Measurements from ENCODE around the gene IRX2. TPM values are rescaled to one million over a fixed set of nuclear protein-coding genes. Genes with fewer than 3 reads are reported as not detected.

IRX2 gene
- total RNA-seq: 0.20 and 0.44 TPM in 2 replicates

DNA sequence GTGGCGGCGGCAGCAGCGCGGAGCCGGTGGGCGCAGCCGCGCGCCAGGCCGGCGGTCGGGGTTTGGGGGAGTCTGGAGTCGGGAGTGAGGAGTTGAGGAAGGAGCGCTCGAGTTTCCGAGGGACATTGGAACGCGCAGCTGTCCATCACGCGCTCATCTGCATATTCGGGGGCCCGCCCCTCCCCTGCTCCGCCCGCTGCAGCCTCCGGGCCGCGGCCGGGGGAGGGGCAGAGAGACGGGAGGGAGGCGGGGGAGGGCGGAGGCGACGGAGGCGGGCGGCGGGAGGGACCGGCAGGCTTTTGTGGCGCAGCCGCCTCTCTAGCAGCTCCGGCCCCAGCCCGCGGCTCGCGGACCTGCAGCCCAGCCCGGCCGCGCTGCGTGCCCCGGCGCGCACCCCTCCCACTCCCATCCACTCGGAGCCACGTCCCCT, at the start of gene IRX2:
Gene IRX2 (minus strand): TSS at position 86 of the 430 bp plus-strand sequence. CDS start 264 bp downstream, outside the sequence.
- peak; percentile 16 to 79 for DNase-seq (ENCODE audit: low read depth in 2 of 2)

DNA sequence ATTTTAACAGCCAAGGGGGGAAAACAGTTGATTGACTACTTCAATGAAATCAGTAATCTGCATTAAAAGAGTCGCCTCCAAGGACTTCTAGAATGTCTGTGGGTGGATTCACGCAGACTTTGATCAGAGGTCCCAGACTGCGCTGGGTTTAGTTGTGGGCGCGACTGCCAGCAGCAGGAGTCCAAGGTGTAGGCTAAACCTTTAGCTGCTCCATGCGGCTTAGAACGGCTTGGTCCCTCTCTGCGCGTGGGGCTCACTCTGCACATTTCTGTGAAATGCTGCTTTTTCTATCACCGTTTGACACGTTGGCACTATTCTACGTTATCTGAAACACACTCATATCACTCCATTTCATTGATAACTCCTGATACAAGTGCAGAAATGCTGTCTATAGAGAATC, 48.6 kb upstream of the IRX2 start:
- DNase-seq (ENCODE audit: low read depth in 2 of 2): no peak

DNA sequence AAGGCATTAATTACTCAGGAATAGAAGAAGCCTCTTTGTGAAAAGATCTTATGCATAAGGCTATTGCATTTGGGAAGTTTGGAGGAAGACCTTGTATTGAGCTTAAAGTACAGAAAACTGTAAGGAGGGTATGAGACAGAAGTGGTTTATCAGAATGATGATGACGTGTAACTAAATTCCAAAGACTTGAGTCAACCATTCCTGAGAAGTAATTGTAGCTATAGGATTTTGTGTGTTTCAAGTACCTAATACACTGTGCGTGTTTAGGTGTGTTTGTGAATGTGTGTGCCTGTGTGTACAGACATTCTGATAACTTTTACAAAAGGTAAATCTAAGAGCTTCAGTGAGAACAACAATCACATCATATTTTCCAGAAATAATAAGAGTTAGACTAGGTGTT, 46.5 kb upstream of the IRX2 start:
- DNase-seq (ENCODE audit: low read depth in 2 of 2): no peak

DNA sequence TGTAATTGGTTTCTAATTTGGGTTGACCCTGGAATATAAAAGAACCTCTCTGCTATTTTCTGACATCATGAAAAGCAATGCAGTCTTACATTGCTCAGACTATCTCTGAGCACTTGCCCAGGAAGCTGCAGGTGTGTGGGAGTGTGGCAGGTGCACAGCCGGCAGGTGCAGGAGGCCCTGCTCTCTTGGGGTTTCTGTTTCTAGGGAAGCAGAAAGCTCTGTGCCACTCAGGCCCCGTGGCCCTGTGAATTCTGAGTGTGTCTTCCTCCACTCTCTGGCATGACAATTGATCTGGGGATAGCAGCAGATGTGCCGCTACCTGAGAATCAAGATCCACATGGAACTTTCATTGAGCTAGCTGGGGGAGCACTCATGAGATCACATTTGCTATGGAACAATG, 45.7 kb upstream of the IRX2 start:
- no peak for DNase-seq (ENCODE audit: low read depth in 2 of 2)

GRCh38 chr5:2783223-2783622, 31.7 kb upstream of the IRX2 start:
- no peak for DNase-seq (ENCODE audit: low read depth in 2 of 2)

GRCh38 chr5:2782658-2783057, 31.2 kb upstream of the IRX2 start:
- no peak for DNase-seq (ENCODE audit: low read depth in 2 of 2)

GRCh38 chr5:2780421-2781171, 29.1 kb upstream of the IRX2 start:
- DNase-seq (ENCODE audit: low read depth in 2 of 2): no peak

- DNase-seq (ENCODE audit: low read depth in 2 of 2): no peak
These were observed 28.0 kb upstream of the IRX2 start for GRCh38 chr5:2779459-2779858.

DNA sequence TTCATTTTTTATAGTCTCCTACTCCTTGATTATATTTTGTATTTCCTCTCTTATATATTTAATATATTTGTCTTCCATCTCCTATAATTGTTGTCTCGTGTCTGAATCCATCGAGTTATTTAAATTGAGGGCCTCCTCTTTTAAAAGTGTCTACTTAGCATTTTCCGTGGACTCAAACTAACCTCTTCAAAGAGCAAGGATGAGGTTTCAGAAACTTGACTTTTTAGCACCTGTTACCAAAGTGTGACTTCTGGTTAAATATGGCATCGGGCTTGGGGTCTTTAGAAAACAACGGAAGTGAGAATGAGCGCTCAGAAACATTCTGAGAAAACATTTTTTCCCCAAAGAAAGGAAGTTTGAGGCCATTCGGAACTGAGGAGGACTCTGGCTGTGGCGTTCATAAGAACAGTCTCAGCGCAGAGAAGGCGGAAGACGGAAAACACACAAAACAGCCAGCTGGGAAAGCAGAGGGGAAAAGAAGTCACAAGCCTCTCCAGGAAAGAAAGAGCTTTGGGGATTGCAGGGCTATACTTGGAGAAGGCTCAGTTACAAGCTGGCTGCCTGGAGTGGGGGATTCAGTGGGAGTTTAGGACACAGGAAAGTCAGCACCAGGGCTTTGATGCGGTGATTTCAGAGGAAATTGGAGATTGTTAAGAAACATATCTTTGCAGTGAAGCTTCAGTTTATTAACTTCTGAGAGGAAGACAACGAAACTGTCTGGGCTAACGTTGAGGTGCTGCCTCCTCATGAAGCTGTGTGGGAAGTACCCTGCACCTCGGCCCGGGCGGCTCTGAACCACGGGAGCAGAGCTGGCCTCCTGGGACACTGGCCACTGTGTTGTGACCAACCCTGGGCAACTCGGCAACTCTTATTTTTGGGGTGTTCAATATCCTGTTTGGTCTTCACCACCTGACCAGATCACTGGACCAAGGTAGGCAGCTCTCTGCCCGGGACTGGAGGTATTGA, 25.1 kb upstream of the IRX2 start:
- DNase-seq (ENCODE audit: low read depth in 2 of 2): no peak

GRCh38 chr5:2773327-2773726, 21.9 kb upstream of the IRX2 start:
- DNase-seq (ENCODE audit: low read depth in 2 of 2): no peak

DNA sequence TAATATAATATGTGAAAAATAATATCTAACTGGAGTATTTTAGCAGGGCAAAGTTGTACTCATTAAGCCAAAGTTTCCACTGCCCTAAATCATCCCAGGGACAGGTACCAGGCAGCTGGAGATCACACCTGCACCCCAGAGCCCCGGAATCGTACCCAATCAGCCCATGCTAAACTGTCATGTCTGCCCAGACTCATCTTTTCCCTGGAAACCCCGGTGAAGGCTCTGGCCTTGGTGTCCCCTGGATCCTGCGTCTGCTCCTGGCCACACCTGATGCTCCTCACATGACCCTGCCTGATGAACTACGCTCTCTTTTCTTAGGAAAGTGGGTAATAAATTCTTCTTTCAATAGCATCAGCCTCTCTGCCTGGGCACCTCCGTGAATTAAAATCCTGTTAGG, 15.6 kb upstream of the IRX2 start:
- no peak for DNase-seq (ENCODE audit: low read depth in 2 of 2)

- DNase-seq (ENCODE audit: low read depth in 2 of 2): no peak
These were observed 13.1 kb upstream of the IRX2 start for GRCh38 chr5:2764581-2764980.

- DNase-seq (ENCODE audit: low read depth in 2 of 2): no peak
These were observed 12.0 kb upstream of the IRX2 start for GRCh38 chr5:2763533-2763794.

DNA sequence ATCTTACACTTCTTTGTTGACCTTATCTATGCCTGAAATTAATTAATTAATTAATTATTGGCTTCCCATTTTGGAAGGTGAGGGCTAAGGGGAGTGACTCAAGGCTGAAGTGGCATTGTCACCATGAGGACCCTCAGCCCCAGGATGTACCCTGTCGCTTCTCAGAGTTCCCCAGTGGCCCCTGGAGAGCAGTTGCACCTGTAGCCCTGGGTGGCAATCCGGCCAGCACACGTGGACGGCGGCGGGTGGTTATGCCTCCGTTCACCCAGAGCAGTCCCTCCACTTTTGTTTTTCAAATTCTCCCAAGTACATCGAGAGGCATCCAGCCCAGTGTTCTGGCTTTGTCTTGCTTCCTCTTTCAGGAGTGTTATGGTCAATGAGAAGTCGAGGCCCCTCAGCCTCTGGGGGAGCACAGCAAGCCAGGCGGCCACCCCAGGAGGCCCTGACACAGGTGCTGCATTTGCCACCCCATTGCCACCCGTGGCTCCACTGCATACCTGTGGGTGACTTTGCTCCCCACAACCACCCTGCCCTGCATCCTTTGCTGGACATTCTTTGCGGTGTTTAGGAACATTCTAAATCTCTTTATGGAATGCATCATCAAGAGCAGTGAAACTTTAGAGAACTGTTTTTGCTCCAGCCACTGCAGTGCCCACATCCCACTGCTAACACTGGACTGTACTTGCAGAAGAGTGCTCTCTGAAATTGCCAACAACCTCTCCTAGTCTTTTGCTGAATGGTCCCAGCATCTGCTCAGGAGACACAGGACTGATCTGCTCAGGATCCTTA, 11.5 kb upstream of the IRX2 start:
- no peak for DNase-seq (ENCODE audit: low read depth in 2 of 2)

DNA sequence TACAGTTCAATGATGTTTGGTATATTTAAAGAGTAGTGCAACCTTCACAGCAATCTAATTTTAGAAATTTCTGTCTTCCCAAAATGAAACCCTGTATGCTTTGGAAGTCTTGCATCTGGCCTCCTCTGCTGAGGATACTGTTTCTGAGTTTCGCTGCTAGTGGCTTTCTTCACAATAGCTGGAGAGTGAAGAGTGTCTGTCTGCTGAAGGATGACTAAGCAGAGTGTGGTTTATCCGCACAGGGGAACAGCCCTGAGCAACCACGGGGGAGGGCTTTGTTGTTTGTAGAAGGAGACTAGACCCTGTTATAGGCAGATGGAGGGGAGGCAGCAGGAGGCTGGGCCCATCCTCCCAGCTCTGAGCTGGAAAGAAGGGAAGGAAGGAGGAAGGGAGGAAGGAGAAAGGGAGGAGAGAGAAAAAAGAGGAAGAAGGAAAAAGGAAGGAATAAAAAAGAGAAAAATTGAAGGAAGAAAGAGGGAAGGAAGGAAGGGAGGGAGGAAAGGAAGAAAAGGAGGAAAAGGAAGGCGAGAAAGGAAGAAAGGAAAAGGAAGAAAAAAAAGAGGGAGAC, 10.5 kb upstream of the IRX2 start:
- no peak for DNase-seq (ENCODE audit: low read depth in 2 of 2)

DNA sequence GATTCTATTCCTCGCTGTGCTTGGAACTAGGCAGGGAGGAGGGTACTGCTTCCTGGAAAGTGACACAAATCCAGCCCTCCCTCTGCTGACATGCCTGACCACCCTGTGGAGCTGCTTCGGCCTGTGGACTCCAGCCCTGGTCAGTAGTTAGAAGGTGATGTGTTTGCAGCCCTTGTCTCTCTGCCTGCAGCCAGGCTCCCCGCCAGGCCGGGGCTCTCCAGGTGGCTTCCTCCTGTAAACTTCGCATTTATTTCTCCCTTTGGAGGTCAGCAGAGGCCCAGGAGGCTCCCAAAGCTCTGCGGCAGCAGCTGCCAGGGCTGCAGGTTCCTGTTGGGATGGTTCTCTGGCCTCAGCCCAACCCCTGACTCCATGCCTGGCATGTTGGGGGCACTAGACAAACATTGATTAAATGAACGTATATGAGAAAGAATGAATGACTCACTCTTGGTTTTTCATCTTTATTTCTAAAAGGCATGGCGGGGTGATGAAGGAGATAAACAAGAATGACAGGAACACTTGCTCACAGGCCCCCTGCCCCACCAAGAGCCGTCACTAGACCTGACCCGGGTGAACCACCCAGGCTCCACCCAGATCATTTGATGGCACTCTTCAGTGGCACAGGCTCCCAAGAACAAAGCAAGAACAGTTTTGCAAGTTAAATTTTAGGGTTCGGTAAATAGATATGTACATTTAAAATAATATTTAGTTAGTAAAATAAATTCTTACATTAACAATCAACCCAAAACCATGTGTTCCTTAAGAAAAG, 8.4 kb upstream of the IRX2 start:
- no peak for DNase-seq (ENCODE audit: low read depth in 2 of 2)

GRCh38 chr5:2759091-2759490, 7.6 kb upstream of the IRX2 start:
- DNase-seq (ENCODE audit: low read depth in 2 of 2): no peak

GRCh38 chr5:2758632-2759031, 7.2 kb upstream of the IRX2 start:
- DNase-seq (ENCODE audit: low read depth in 2 of 2): no peak

DNA sequence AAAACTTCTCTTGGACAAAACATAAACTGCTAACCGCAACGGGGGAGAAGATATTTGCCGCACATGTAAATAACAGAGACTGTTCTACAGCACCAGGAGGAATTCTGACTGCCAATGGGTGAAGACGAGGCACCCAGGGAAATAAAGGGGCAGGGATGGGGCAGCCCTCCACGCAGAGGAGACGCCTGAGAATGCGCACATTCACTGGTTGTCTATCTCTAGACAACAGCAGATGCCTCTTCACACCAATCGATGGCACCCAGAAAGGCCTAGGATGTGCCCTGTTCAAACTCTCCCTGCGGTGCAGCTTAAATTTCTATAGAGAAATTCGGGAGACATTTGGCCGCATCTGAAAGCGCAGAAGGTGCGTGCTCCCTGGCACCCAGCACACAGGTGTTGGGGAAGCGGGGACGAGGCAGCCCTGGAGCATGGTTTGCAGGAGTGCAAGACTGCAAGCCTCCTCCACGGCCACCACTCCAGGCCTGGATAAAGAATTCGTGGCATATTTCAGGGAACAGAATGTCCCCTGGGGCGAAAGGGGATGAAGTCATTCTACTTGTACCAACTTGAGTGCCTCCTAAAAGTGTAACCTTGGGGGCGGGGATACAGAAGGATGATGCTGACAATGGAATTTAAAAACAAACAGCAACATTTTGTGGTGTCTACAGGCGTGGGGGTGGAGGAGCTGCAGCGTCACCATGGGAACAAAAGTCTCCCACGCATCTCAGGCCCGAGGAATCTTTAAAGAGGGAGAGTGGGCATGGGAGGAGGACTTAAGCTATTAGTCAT, 6.3 kb upstream of the IRX2 start:
- DNase-seq (ENCODE audit: low read depth in 2 of 2): no peak

Data from lung microvascular endothelial cell (primary cell).